HEK293 (cell line): ENCODE measurements around the gene KRT78.

Experiments used
- GFI1B ChIP-seq: fragments of 450-650 bp; formaldehyde crosslinking; IDR thresholded peaks from 2 replicates; pipeline ENCODE4 v1.5.1; 2016; ENCODE audit warnings: missing biosample characterization, missing genetic modification characterization
- REPIN1 ChIP-seq: fragments of 450-650 bp; formaldehyde crosslinking; IDR thresholded peaks from 2 replicates; pipeline ENCODE4 v1.5.1; 2017; ENCODE audit warnings: missing biosample characterization, missing genetic modification characterization, low read depth
- ZBTB7A ChIP-seq: fragments of 450-650 bp; formaldehyde crosslinking; IDR thresholded peaks from 2 replicates; pipeline ENCODE4 v1.5.1; 2016; ENCODE audit warnings: low read depth, missing biosample characterization, missing genetic modification characterization
- ZNF121 ChIP-seq: fragments of 450-650 bp; formaldehyde crosslinking; IDR thresholded peaks from 2 replicates; pipeline ENCODE4 v1.5.1; 2016; ENCODE audit warnings: missing biosample characterization, missing genetic modification characterization
- ZNF561 ChIP-seq: fragments of 450-650 bp; IDR thresholded peaks from 2 replicates; pipeline ENCODE4 v1.5.1; 2018; ENCODE audit warnings: missing biosample characterization, missing genetic modification characterization, borderline replicate concordance
- ZNF571 ChIP-seq: fragments of 450-650 bp; formaldehyde crosslinking; IDR thresholded peaks from 2 replicates; pipeline ENCODE4 v1.5.0; 2017; ENCODE audit warnings: missing biosample characterization, missing genetic modification characterization
- ZNF626 ChIP-seq: fragments of 450-650 bp; sonication (Bioruptor Pico); formaldehyde crosslinking; IDR thresholded peaks from 2 replicates; pipeline ENCODE4 v1.5.1; 2018; ENCODE audit warnings: missing biosample characterization, missing genetic modification characterization, inconsistent platforms
- ZNF747 ChIP-seq: fragments of 450-650 bp; formaldehyde crosslinking; IDR thresholded peaks from 2 replicates; pipeline ENCODE4 v1.5.1; 2016; ENCODE audit warnings: missing biosample characterization, missing genetic modification characterization
- TF ChIP-seq, protein P1 (sequence below): fragments of 450-650 bp; formaldehyde crosslinking; IDR thresholded peaks from 2 replicates; pipeline ENCODE4 v1.5.1; 2016; ENCODE audit warnings: missing biosample characterization, missing genetic modification characterization

DNA sequence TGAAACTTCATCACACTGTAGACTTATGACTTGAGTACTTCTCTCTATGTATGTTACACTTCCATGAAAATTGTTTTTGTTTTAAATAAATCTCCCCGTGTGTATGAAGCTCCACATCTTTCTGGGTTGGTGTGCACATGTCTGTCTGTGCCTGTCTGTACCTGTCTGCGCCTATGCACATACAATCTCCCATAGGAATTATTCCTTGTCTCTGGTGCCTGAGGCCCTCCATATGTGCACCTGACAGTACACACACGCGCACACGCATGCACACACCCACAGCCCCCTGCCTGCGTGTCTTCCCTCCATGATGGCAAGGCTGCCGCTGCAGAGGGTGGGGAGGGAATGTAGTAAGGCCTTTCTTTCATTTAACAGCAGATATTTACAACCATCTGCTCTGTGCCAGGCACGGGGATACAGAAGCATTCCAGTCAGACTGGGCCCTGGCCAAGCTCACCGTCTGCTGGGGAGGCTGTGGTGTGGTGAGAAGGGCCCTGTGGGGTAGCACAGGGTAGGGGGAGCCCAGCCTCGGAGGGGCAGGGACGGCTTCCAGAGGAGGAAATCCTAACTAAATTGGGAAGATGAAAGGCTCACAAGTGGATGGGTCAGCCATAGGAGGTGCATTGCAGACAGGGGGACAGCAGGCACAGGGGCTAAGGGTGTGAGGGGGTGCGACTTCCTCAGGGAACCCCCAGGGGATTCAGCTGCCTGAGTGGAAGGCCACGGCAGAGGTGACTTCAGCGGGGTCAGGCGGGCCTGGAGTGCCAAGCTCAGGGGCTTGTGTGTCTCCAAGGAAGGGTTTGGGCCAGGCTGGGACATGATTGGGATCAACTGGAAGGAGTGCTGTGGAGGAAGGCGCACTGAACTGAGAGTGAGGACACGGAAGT is 30.0 kb upstream of the KRT78 start:
- no peak for TF ChIP-seq ZNF747
- no peak for TF ChIP-seq GFI1B (tag by site-specific recombination)
- TF ChIP-seq, protein P1, sequence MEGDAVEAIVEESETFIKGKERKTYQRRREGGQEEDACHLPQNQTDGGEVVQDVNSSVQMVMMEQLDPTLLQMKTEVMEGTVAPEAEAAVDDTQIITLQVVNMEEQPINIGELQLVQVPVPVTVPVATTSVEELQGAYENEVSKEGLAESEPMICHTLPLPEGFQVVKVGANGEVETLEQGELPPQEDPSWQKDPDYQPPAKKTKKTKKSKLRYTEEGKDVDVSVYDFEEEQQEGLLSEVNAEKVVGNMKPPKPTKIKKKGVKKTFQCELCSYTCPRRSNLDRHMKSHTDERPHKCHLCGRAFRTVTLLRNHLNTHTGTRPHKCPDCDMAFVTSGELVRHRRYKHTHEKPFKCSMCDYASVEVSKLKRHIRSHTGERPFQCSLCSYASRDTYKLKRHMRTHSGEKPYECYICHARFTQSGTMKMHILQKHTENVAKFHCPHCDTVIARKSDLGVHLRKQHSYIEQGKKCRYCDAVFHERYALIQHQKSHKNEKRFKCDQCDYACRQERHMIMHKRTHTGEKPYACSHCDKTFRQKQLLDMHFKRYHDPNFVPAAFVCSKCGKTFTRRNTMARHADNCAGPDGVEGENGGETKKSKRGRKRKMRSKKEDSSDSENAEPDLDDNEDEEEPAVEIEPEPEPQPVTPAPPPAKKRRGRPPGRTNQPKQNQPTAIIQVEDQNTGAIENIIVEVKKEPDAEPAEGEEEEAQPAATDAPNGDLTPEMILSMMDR, result no peak
- TF ChIP-seq ZNF561 (tag by site-specific recombination), result no peak
- TF ChIP-seq ZBTB7A (tag by site-specific recombination), result no peak
- TF ChIP-seq ZNF121 (tag by site-specific recombination), result no peak
- TF ChIP-seq REPIN1, result no peak
- no peak for TF ChIP-seq ZNF571 (tag by site-specific recombination)
- no peak for TF ChIP-seq ZNF626 (tag by site-specific recombination)
